Muscle layer of colon (tissue), 2 donors: Measurements from ENCODE around the gene PICALM.

ENCODE experiments used
- H3K27ac ChIP-seq: one replicate; pipeline ENCODE4 v1.7.0; 2013; ENCODE audit warnings: low read depth, mild to moderate bottlenecking, low read length, moderate library complexity
- H3K27me3 ChIP-seq, 2 donors: one replicate each; pipeline ENCODE4 v1.7.0; 2013; ENCODE audit warnings: low read length in 2 of 2, mild to moderate bottlenecking in 2 of 2; ENCODE audit not compliant: insufficient read depth in 2 of 2, control insufficient read depth in 1 of 2
- H3K36me3 ChIP-seq: one replicate; pipeline ENCODE4 v1.7.0; 2013; ENCODE audit warnings: mild to moderate bottlenecking, low read length; ENCODE audit not compliant: insufficient read depth
- H3K4me1 ChIP-seq: one replicate; pipeline ENCODE4 v1.7.0; 2013; ENCODE audit warnings: mild to moderate bottlenecking, low read length; ENCODE audit not compliant: insufficient read depth
- H3K4me3 ChIP-seq, 2 donors: one replicate each; pipeline ENCODE4 v1.7.0; 2013; ENCODE audit warnings: low read length in 2 of 2, low read depth in 1 of 2, mild to moderate bottlenecking in 1 of 2, moderate library complexity in 1 of 2
- H3K9ac ChIP-seq: one replicate; pipeline ENCODE4 v1.7.0; 2013; ENCODE audit warnings: low read length
- H3K9me3 ChIP-seq: one replicate; pipeline ENCODE4 v1.7.0; 2013; ENCODE audit warnings: mild to moderate bottlenecking, low read length
- donor health status: abdominal sarcoma.
- donor health status: Adenocarcinoma of cecum.

The PICALM gene

GRCh38 chr11:85950317-85951048 is 118.4 kb downstream of the PICALM start:
- H3K36me3 ChIP-seq: no peaks in the 10 kb centered on the region

GRCh38 chr11:85949798-85950197 is 119.1 kb downstream of the PICALM start:
- Histone ChIP-seq H3K4me3 (no peak overlapping the region), H3K36me3 (no peaks in the 10 kb centered on the region), H3K4me1 (peaks cover 12% of the 10 kb centered on the region), H3K9me3 (no peaks in the 10 kb centered on the region), H3K27me3 (no peaks in the 10 kb centered on the region), H3K9ac (no peak overlapping the region), H3K27ac (no peak overlapping the region)

More at GRCh38 chr11:85950317-85951048, 118.4 kb downstream of the PICALM start:
- H3K4me3 ChIP-seq: no peak overlapping the region
- peaks cover 19% of the 10 kb centered on the region for H3K4me1 ChIP-seq
- no peak overlapping the region for H3K27ac ChIP-seq
- H3K9ac ChIP-seq: no peak overlapping the region
- no peaks in the 10 kb centered on the region for H3K27me3 ChIP-seq
- H3K9me3 ChIP-seq: no peaks in the 10 kb centered on the region

- Histone ChIP-seq H3K4me3 (no peak overlapping the region), H3K4me1 (peaks cover 12% of the 10 kb centered on the region), H3K9me3 (no peaks in the 10 kb centered on the region), H3K27ac (no peak overlapping the region), H3K9ac (no peak overlapping the region), H3K36me3 (no peaks in the 10 kb centered on the region), H3K27me3 (no peaks in the 10 kb centered on the region)
Measured at GRCh38 chr11:85948884-85949283, 120.0 kb downstream of the PICALM start.

GRCh38 chr11:85947431-85948272 is 121.2 kb downstream of the PICALM start:
- no peaks in the 10 kb centered on the region for H3K9me3 ChIP-seq
- H3K4me1 ChIP-seq: peaks cover 12% of the 10 kb centered on the region
- H3K27me3 ChIP-seq: no peaks in the 10 kb centered on the region
- no peak overlapping the region for H3K9ac ChIP-seq
- H3K27ac ChIP-seq: no peak overlapping the region
- no peaks in the 10 kb centered on the region for H3K36me3 ChIP-seq
- H3K4me3 ChIP-seq: no peak overlapping the region

- Histone ChIP-seq H3K9ac (no peak overlapping the region), H3K27ac (no peak overlapping the region), H3K27me3 (no peaks in the 10 kb centered on the region), H3K4me3 (no peak overlapping the region), H3K4me1 (peaks cover 12% of the 10 kb centered on the region), H3K36me3 (no peaks in the 10 kb centered on the region), H3K9me3 (no peaks in the 10 kb centered on the region)
Measured at GRCh38 chr11:85946221-85946620, 122.7 kb downstream of the PICALM start.

- Histone ChIP-seq H3K27ac (no peak overlapping the region), H3K4me3 (no peak overlapping the region), H3K4me1 (peaks cover 12% of the 10 kb centered on the region)
Measured at GRCh38 chr11:85945788-85946187, 123.1 kb downstream of the PICALM start.

GRCh38 chr11:85945296-85945695 is 123.6 kb downstream of the PICALM start:
- Histone ChIP-seq H3K27ac (no peak overlapping the region), H3K27me3 (no peaks in the 10 kb centered on the region), H3K9ac (no peak overlapping the region), H3K4me1 (peaks cover 12% of the 10 kb centered on the region), H3K4me3 (no peak overlapping the region), H3K36me3 (no peaks in the 10 kb centered on the region), H3K9me3 (no peaks in the 10 kb centered on the region)

More at GRCh38 chr11:85945788-85946187, 123.1 kb downstream of the PICALM start:
- H3K9ac ChIP-seq: no peak overlapping the region
- no peaks in the 10 kb centered on the region for H3K27me3 ChIP-seq
- H3K36me3 ChIP-seq: no peaks in the 10 kb centered on the region
- no peaks in the 10 kb centered on the region for H3K9me3 ChIP-seq

- no peaks in the 10 kb centered on the region for H3K4me1 ChIP-seq
- no peaks in the 10 kb centered on the region for H3K27me3 ChIP-seq
- no peaks in the 10 kb centered on the region for H3K9me3 ChIP-seq
- no peaks in the 10 kb centered on the region for H3K36me3 ChIP-seq
- H3K4me3 ChIP-seq: no peak overlapping the region
- H3K27ac ChIP-seq: no peak overlapping the region
- no peak overlapping the region for H3K9ac ChIP-seq
Measured at GRCh38 chr11:85941380-85941973, 127.4 kb downstream of the PICALM start.

- no peaks in the 10 kb centered on the region for H3K4me1 ChIP-seq
- H3K27ac ChIP-seq: no peak overlapping the region
- H3K27me3 ChIP-seq: no peaks in the 10 kb centered on the region
- no peak overlapping the region for H3K4me3 ChIP-seq
- no peaks in the 10 kb centered on the region for H3K36me3 ChIP-seq
- no peak overlapping the region for H3K9ac ChIP-seq
- H3K9me3 ChIP-seq: no peaks in the 10 kb centered on the region
Measured at GRCh38 chr11:85939099-85940015, 129.5 kb downstream of the PICALM start.

GRCh38 chr11:85937835-85938234 is 131.0 kb downstream of the PICALM start:
- Histone ChIP-seq H3K27ac (no peak overlapping the region), H3K9me3 (no peaks in the 10 kb centered on the region), H3K9ac (no peak overlapping the region), H3K4me1 (no peaks in the 10 kb centered on the region), H3K36me3 (no peaks in the 10 kb centered on the region), H3K27me3 (no peaks in the 10 kb centered on the region), H3K4me3 (no peak overlapping the region)

GRCh38 chr11:85935751-85936150 is 133.1 kb downstream of the PICALM start:
- no peaks in the 10 kb centered on the region for H3K36me3 ChIP-seq
- H3K9me3 ChIP-seq: no peaks in the 10 kb centered on the region

More at GRCh38 chr11:85935751-85936150, 133.1 kb downstream of the PICALM start:
- no peak overlapping the region for H3K27ac ChIP-seq
- H3K4me1 ChIP-seq: no peaks in the 10 kb centered on the region
- no peaks in the 10 kb centered on the region for H3K27me3 ChIP-seq
- H3K9ac ChIP-seq: no peak overlapping the region
- H3K4me3 ChIP-seq: no peak overlapping the region
